Superior temporal gyrus (tissue), 1 donor: ENCODE results near the gene WWOX.

Experiments
- DNase-seq: peaks from one replicate; pipeline ENCODE4 v3.0.0-alpha.2; 2016; ENCODE audit errors: extremely low spot score

WWOX gene

GRCh38 chr16:78269256-78269655 is 169.8 kb downstream of the WWOX start:
- DNase-seq = no peak

DNA sequence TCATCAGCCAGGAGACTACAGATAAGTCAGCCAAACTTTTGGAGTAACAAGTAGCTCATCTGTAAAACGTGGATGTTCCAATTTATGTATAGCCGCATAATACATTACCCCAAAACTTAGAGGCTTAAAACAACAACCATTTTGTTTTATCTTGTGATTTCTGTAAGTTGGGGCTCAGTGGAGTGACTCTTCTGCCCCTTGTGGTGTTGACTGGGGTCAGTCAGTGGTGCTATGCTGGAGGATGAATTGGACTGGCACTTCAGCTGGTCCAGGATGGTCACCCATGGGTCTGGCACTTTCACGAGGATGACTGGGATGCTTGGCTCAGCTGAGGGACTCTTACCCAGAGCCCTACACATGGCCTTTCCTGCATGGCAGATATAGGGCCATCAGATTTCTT is 172.5 kb downstream of the WWOX start:
- no peak for DNase-seq

DNA sequence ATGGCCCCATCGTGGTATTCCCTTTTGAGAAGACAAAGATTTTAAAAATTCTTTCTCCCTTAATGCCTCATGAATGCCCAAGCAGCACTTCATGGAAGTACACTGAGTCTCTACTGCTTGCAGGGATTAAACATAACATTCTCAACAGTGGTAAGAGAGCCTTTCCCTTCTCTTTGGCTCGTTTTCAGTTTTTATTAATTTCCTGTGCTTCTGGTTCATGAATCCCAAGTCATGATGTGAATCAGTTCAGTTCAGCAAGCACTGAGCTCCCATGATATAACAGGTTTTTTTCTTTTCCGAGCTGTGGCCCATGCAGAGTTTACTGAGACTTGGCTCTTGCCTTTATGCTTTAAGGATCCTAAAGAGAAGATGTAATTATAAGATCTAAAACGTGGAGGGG is 175.3 kb downstream of the WWOX start:
- DNase-seq = no peak

DNA sequence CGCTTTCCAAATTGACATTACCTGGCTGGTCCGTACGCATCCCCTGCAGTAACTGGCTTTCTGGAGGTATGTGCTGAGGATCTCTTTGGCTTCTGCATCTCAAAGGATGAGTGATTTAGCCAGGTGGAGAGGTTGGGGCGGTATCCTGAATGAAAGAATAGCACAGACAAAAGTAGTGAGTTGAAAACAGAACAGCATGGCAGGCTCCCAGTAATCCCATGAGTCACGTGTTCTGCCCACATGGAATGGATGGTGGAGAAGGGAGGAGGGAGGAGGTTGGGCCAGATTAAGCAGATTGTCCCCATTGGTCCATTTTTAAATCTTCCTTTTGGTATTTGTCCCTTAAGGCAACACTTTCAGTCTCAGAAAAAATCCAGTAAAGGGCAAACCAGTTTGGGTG is 176.0 kb downstream of the WWOX start:
- DNase-seq = no peak

DNA sequence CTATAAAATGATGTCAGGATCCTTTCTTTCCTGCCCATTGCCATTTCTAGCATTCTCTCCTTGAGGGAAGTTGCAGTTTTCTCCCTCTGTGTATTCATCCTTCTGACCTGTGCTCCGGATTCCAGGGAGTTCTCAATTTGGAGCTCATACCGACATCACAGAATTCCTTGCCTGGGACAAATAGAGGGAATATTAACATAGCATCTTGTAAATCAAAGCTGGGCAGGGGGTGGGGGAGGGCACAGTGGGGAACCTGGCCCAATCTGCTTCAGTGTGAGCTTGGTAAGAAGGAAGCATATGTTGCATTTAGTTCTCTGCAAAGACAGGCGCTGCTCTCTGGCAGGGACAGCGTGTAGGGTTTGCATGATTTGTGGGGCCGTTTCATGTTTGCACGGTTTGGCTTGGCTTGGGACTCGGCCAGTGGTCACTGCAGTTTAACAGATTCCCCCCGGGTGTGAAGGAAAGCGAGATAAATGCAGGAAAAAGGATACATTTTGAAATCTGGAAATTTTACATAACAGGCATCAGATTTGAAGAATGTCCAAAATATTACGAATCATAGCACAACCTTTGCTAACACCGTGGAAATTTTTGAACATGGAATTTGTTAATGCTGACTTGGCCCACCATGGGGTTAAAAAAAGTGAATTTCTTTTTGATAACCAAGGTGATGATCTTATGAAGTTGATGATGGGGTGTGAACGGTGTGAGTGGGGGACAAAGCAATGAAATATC is 178.0 kb downstream of the WWOX start:
- no peak for DNase-seq

DNA sequence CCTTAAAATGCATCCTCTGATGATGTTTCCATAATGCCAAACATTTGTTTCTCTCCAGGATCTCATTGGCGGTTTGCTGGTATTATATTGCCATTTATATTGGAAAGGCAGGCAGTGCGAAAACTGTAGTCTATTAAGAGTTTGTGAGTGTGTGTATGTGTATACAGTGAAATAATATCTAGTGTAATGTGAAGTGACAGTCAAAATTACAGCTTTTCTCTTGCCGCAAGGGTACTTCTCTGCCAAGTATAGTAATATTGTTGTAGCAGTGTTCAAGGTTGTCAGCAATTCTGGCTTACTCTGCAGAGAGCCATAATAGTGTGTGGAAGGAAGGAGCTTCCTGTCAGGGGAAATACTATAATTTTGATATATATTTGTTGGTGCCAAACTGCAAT is 178.6 kb downstream of the WWOX start:
- DNase-seq = no peak

DNA sequence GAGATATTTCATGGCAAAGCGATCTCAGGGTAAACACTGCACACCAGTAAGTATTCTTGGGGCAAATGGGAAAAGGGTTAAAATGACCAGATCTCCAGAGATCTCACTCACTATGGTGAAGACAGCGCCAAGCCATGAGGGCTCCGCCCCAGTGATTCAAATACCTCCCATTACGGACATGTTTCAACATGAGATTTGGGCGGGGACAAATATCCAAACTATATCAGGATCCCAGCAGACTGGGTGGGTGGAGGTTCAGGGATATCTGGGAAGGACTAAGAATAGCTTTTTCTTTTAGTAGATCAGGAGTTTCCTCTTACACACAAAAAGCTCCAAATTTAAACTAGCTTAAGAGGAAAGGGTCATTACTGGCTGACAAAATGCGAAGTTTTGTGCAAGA is 181.7 kb downstream of the WWOX start:
- no peak for DNase-seq

- DNase-seq = no peak
Measured at GRCh38 chr16:78283548-78284251, 184.2 kb downstream of the WWOX start.

DNA sequence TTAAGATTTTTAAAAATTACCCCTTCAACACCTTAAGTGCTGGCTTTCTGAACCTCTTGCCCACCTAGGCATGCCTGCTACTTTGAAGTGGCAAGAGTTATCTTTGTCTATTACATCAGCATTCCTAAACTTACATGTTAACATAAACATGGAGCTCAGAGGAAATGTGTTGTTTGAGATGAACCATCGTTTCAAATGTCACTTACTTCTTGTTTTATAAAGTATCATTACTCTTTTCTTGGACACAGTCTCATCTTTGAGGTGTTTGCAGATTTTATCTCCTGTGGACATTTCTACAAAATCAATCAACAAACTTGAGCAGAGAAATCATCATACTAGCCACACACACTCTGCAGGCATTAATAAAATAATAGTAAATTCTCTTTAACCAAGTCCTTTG is 184.9 kb downstream of the WWOX start:
- no peak for DNase-seq

- no peak for DNase-seq
Measured at GRCh38 chr16:78284957-78285434, 185.5 kb downstream of the WWOX start.

GRCh38 chr16:78285437-78285922 is 186.0 kb downstream of the WWOX start:
- DNase-seq = no peak

GRCh38 chr16:78286065-78286464 is 186.6 kb downstream of the WWOX start:
- no peak for DNase-seq

GRCh38 chr16:78288888-78289287 is 189.4 kb downstream of the WWOX start:
- DNase-seq = no peak

DNA sequence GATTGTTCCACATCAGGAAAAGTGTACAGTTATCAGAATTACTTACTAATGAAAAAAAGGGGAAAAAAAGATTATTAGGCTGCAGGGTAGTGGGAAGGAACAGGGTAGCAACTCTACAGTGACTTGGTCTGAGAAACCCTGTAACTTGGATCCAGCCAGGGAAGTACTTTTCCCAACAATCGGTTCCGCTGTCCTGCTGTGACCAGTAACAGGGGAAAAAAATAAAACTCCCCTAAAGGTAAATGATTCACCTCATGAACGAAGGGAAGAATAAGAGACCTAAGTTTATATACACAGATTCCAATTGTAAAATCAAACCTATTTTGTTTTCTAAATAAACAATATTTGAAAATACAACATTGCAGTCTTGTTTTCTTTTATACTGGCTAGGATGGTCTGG is 189.9 kb downstream of the WWOX start:
- DNase-seq = no peak

- DNase-seq = no peak
Measured at GRCh38 chr16:78289844-78290277, 190.4 kb downstream of the WWOX start.

GRCh38 chr16:78290395-78290794 is 190.9 kb downstream of the WWOX start:
- DNase-seq = no peak

DNA sequence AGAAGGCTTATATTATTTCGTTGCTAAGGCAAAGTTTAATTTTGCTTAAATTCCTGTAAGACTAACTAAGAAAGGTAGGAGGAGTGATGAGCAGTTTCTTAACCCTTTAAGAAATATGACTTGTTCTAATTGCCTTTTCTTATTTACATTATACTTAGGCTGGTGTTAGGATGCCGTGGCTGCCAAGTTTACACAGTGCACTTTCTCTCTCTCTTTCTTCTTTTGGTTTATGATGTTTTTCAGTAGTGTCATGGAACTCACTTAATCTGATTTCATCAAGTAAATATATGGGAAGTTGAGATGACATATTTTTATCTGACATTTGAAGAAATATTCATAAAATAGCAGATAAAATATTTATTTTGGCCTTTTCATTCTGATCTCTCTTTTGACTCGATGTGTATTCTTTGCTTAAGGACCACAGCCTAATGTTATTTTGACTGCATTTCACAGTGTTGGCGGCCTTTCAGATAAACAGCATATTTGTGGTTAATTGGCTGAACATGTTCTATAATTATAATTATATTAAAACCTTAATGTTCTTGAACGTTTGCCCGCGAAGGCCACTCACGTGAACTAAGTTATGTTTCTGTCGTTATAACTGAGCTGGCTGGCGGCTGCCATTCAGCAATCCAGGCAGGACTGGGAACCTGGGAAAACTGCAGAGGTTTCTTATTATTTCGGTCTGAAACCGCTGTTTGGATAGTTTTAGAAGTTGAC is 191.6 kb downstream of the WWOX start:
- no peak for DNase-seq

GRCh38 chr16:78291604-78292003 is 192.2 kb downstream of the WWOX start:
- no peak for DNase-seq

DNA sequence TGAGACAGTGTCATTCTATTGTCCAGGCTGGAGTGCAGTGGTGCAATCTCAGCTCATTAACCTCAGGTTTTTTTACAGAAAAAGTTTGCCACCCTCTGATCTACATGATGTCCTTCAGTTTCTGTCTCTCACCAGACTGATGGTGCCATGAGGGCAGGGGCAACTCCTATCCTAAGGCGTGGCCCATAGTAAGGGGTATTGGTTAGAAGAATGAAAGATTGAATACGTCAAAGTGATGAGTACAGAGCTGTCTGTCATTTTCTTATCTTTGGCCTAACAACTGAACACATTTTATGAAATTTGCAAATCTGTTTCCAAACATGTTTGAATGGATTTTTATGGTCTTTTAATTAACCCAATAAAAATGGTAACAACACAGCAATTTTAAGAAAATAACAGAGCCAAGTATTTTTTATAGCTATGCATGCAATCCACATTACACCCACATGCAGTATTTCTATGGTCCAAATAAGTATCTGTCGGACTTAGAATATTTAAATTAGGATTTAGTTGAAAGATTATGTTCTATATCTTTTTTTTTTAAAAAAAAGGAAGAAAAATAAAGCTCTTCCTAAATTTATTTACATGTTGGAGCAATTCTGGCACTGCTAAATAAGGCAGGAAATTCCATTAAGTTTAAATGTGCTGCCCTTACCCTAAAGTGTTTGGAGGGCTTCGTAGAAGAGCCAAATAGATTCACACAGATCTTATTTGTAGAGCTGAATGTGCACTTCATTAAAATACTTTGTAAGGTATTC is 192.8 kb downstream of the WWOX start:
- no peak for DNase-seq

GRCh38 chr16:78292844-78293380 is 193.5 kb downstream of the WWOX start:
- no peak for DNase-seq

- no peak for DNase-seq
Measured at GRCh38 chr16:78294538-78295225, 195.2 kb downstream of the WWOX start.
